HT1080 (cell line): Measurements from ENCODE around the gene SASH3. TPM values are rescaled to one million over a fixed set of nuclear protein-coding genes. Genes with fewer than 3 reads are reported as not detected.
"Not testable (repeated sequence)": the region's sequence is repeated elsewhere in the genome, so short reads cannot be mapped to it uniquely, and the experiment has no call there.

Source experiments
- DNase-seq: peaks from one replicate; pipeline ENCODE4 v3.0.0-alpha.2; 2015; ENCODE audit warnings: low read depth
- polyA plus RNA-seq, 2 experiments: library from polyadenylated mRNA; depleted of rRNA; stranded (reverse); fragments of >200 nt; gene quantifications; 2 replicates each; pipeline ENCODE4 v1.2.3, GENCODE V29; 2015
- total RNA-seq: library from RNA; depleted of rRNA; stranded (reverse); fragments of >200 nt; shearing (Covaris generic); gene quantifications from 2 replicates; pipeline ENCODE4 v1.2.3, GENCODE V29; 2014; rRNA removed

The SASH3 gene
- total RNA-seq: 0.03 TPM in 1 of 2 replicates, not detected in the other
- not detected in 2 replicates for polyA plus RNA-seq (2015; cell fraction: cytosol; rRNA removed)
- polyA plus RNA-seq (2015; cell fraction: nucleus; rRNA removed): not detected in 2 replicates

- DNase-seq: no peak
Observed at GRCh38 chrX:129779747-129780146, at the start of gene SASH3. Gene SASH3 (plus strand): TSS chrX:129779949. CDS start chrX:129780098, 149 bp downstream.

DNA sequence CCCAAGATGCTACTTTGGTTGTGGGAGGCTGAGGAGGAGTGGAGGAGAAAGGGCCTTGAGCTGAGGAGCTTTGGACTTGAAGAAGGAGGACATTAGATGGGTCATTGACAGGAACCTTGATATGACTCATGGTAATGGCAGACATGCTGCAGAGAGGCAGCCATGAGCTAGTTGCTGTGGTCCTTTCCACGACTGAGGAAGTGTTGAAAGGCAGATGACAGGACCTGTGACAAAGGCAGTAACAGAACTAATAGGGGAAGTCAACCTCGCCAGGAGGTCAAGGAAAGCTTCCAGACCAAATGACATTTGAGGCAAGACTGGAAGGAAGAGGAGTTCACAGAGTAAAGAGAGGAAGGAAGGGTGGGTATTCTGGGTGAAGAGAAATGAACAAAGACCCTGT, 48.5 kb upstream of the SASH3 start:
- no peak for DNase-seq

DNA sequence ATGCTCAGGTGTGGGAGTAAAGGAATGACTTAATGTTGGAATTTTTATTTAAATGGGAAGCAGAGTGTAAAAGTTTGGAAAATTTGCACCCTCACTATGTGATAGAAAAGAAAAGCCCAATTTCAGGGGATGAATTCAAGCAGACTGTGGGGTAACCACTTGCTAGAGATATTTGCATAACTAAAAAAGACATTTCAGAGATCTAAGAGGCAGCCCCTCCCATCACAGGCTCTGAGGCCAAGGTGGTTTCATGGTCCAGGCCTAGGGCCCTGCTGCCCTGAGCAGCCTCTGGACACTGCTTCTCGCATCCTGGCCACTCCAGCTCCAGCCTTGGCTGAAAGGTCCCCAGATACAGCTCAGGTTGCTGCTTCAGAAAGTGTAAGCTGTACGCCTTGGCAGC, 46.9 kb upstream of the SASH3 start:
- DNase-seq: no peak

- no peak for DNase-seq
Observed at GRCh38 chrX:129733335-129733734, 46.4 kb upstream of the SASH3 start.

GRCh38 chrX:129736491-129736890, 43.3 kb upstream of the SASH3 start:
- no peak for DNase-seq

DNA sequence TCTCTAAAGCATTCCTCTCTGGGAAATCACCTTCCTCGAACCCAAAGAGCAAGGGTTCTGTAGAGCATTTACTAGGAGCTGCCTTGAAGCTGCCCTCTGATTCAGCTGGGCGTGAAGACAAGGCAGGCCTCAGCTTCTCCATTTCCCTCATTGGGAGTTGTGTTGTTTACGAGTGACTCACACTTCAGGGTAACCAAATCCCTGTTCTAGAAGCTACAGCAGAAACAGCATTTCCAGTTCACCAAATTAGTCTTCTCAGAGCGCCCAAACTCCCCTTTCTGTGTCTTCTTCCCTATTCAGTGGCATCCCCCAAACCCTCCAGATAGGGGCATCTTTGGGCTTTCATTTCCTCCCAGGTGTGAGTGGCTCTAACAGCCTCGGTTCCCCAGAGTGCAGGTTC, 41.8 kb upstream of the SASH3 start:
- DNase-seq: no peak

GRCh38 chrX:129738466-129739308, 41.1 kb upstream of the SASH3 start, which contains the start of gene XPNPEP2:
Gene XPNPEP2 (plus strand): TSS chrX:129738979. CDS start chrX:129739214, 235 bp downstream.
- DNase-seq: no peak

DNA sequence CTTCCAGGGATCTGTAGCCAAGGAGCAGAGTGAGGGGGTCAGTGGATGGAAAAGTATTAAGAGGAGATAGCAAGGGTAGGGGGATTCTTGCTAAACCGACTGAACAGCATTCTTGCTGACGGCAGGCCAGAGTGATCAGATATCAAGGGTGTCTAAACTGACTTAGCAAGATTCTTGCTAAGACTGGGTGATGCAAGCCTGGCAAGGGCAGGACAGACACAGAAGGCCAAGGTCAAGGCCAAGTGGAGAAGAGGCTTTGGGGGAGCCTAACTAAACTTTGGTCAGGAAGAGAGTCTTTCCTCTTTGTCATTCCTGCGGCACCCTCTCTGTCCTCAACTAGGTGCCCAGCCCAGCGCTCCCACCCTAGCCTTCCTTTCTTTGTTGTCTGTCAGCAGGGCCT, 40.2 kb upstream of the SASH3 start:
- no peak for DNase-seq

GRCh38 chrX:129741880-129742758, 37.6 kb upstream of the SASH3 start:
- no peak for DNase-seq

- DNase-seq: not testable (repeated sequence)
Observed at GRCh38 chrX:129742759-129743152, 37.0 kb upstream of the SASH3 start.

DNA sequence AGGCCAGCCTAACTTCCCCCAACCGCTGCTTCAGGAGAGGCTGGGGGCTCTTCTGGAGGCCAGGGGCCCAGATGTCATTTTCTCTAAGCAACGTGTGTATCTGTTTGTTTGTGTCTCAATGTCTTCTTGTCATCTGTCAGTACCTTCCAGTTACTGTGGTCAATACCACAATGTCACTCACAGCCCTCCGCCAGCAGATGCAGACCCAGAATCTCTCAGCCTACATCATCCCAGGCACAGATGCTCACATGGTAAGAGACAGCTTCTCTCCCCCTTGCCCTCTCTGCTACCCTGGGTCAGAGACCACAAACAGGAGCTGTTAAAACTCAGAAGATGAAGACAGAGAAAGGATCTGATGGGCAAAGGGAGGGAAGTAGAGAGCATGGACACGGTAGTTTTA, 35.9 kb upstream of the SASH3 start:
- no peak for DNase-seq

GRCh38 chrX:129744861-129745321, 34.9 kb upstream of the SASH3 start:
- DNase-seq: no peak

DNA sequence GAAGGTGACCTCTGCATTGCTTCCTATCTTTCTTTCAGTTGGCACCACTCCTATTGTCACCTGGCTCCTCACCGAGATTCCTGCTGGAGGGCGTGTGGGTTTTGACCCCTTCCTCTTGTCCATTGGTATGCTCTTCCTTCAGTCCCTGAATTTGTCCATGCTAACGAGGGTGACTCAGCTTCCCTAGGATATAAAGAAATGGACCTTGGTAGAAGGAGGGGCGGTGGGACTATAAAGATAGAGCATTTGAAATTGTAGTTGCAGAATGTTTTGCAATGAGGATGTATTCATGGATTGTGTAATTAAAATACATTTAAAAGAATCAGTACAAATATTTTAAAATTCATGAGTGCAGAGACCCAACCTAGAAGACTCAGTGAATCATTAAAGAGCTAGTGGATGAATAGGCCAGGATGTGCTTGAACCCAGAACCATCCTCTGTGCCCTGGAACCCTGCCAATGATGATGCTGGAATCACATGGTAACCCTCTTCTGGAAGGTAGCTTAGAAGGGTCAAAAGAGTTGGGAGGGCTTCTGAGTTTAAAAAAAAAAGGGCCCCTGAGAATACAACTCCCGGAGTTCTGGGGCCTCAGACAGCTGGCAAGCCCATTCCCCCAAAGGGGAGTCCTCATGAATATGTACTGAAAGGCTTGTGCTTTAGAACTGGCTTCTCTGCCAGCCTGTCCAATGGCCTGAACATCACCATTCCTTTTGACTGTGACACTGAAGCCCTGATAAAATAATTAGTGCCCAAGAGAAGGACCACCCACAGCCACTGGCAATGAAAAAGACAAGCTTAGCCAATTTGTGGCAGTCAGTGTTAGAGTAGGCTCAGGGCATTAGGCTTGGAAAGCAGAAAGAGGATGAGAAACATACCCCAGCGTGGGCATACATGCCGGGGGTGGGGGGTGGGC, 32.9 kb upstream of the SASH3 start:
- no peak for DNase-seq

DNA sequence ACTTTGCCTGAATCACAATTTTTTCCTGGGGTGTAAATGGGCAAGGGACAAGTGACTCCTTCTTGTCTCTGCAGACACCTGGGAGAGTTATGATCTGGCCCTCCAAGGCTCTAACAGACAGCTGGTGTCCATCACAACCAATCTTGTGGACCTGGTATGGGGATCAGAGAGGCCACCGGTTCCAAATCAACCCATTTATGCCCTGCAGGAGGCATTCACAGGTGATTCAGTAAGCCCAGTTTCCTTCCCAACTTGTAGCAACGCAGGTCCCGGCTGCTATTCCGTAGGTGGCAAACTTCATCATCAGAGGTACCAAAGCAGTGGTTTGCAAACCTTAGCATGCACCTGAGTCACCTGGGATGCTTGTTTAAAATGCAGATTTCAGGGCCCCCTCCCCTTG, 32.2 kb upstream of the SASH3 start:
- no peak for DNase-seq

GRCh38 chrX:129748305-129748704, 31.4 kb upstream of the SASH3 start:
- DNase-seq: no peak

DNA sequence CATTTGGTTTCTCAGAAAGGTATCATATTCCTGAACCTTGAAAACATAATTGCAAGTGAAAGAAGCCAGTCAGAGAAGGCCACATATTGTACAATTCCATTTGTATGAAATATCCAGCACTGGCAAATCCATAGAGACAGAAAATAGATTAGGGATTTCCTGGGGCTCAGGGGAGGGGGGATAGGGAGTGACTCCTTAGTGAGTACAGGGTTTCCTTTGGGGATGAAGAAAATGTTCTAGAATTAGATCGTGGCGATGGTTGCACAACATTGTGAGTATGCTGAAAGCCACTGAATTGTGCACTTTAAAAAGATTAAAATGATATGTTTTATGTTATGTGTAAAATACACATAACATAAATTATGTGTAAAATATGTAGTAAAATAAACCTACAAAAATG, 30.7 kb upstream of the SASH3 start:
- DNase-seq: no peak

DNA sequence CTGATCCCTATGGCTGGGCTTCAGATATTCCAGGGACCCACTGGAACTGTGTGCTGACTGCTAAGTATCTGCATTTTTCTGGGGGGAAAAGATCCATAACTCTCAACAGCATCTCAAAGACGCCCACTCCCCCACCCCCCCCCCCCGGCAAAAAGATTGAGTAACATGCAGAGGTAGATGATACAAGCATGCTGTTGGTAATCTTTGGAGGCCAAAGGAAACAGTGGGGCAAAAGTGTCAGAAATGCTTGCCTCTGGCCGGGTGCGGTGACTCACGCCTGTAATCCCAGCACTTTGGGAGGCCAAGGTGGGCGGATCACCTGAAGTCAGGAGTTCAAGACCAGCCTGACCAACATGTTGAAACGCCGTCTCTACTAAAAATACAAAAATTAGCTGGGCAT, 28.8 kb upstream of the SASH3 start:
- no peak for DNase-seq

DNA sequence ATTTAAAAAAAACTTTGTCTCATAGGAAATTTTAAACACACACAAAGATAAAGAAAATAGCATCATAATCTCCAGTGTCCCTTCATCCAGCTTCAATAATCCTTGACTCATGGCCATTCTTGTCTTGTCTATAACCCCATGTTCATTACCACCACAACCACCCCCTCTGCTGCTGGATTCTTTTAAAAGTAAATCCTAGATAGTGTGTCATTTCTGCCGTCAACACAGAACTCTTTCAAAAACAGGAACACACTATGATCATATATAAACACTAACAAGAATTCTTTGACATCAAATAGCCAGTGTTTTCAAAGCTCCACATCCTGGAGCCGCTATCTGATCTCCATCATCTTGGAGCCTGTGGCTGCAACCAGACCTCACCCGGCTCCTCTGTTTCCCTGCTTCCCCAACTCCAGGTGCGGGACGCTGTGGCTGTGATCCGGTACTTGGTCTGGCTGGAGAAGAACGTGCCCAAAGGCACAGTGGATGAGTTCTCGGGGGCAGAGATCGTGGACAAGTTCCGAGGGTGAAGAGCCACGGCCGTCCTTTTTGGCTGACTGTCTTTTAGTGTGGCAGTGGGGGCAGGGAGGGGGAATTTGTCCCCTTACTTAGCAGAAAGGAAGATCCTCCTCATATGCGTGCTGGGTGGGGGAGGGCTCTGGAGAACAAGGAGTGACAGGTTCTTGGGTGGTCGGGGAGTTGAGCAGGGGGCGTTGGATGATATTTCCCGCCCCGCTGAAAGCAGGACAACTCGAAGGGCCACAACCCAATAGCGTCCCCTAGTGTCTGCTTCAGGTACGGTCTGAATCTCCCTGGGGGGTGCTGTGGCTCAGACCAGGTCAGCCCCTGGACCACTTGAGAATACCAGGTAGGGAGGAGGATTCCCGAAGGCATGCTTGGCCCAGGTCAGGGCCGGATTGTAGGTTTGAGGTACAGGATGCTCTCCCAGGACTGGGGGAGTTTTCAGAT, 25.4 kb upstream of the SASH3 start:
- no peak for DNase-seq

DNA sequence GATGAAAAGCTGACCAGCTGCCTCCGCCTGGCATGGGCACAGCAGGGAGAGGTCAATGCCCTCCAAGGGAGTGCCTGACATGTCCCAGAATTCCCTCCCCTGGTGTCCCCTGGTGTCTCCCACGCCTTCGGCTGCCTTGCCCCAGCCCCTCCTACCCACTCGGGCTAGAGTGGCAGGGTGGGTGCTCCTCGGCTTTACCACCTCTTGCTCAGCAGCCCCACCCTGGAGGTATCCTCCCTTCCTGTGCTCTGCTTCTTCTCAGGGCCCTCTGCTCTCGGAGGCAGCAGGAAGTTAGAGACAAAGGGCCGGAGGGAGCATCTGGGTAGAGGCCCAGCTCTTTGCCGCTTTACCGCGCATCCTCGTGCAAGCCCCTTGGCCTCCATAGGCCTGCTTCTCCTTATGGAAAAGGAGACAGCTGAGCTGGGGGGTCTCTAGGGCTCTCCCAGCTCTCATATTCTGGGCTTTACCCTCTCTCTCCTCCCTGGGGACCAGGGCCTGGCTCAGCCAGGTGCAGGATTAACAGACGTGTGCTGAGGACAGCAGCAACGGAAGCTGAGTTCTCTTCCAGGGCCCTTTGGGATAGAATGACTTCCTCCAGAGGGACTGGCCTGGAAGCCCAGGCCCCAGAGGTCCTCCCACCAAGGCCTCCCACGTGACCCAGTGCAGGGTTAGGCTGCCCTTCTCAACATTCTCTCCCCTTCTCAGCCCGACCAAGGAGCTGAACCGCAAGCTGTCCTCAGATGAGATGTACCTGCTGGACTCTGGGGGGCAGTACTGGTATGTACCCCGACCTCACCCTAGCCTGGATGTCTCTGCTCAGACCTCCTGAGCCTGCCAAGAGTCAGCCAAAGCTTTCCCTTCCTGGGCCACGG, 23.7 kb upstream of the SASH3 start:
- DNase-seq: no peak
